UCSD-AML1 (cell line): Measurements from ENCODE around the gene PRR36.

ENCODE experiments used
- DNase-seq: peaks from one replicate; lab custom pipeline; 2025; ENCODE audit not compliant: unreplicated experiment; lab: John Stamatoyannopoulos, UW

Gene PRR36

DNA sequence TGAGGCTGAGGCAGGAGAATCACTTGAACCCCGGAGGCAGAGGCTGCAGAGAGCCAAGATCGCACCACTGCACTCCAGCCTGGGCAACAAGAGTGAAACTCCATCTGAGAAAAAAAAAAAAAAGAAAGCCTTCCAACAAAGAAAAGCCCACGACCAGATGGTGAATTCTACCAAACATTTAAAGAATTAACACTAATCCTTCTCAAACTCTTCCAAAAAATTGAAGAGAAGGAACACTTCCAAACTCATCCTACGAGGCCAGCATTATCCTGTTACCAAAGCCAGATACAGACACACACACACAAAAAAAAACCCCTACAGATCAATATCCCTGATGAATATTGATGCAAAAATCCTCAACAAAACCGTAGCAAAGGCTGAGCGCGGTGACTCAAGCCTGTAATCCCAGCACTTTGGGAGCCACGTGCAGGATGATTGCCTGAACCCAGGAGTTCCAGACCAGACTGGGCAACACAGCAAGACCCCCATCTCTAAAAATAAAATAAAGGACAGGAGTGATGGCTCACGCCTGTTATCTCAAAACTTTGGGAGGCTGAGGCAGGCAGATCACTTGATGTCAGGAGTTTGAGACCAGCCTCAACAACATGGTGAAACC, 50.4 kb downstream of the PRR36 start:
- DNase-seq = no peak

DNA sequence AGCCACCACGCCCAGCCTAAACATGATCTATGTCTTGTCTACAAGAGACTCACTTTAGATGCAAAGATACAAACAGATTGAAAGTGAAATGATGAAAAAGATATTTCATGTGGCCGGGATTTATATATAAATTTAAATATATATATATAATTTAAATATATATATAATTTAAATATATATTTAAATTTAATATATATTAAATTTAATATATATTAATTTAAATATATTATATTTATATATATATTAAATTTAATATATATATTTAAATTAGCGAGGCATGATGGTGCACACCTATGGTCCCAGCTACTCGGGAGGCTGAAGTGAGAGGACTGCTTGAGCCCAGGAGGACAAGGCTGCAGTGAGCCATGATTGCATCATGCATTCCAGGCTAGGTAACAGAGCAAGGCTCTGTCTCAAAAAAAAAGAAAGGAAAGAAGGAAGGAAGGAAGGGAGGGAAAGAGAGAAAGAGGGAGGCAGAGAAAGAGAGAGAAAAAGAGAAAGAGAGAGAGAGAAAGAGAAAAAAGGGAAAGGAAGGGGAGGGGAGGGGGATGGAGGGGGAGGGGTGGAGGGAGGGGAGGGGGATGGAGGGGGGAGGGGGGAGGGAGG, 51.2 kb downstream of the PRR36 start:
- no peak for DNase-seq

DNA sequence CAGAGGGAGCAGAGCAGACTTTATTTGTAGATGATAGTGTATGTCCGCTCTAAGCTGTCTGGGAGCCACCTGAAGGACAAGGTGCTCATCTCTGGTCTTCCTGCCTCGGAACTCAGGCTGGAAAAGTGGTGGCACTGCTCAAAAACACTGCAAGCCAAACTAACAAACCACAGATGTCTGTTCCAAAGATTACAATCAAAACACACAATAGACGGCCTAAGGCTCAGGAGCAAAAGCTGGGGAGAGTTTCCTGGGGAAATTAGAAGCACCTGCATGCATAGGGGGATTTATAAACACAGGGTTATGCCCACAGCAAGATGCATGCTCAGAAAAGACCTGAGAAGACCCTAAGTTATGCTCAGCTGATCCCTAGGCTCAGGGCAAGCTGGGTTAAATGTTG, 53.6 kb downstream of the PRR36 start:
- no peak for DNase-seq

GRCh38 chr19:7819337-7819736, 54.9 kb downstream of the PRR36 start:
- no peak for DNase-seq

DNA sequence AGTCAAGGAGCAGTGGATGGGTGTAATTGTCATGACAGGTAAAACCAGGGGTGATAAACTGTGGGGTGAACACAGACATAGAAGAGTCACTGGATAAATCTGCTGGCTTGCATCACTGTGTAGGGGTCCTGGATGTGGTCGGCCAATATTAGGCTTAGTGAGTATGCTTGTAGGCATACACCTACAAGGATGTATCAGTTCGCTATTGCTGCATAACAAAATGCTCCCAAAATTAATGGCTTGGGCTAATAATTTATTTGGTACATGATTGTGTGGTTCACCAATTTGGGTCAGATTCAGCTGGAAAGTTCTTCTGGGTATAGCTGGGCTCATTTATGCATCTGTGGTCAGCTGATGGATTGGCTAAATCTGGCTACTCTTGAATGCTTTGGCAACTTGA, 55.4 kb downstream of the PRR36 start:
- no peak for DNase-seq
